Activated gamma-delta T cell treated with anti-CD3 and anti-CD28 coated beads, Interleukin-2, amount 50 U/mL, for 16 hours (primary cell): ENCODE results near the gene MMS19.

ENCODE experiments used
- DNase-seq: peaks from one replicate; pipeline ENCODE4 v3.0.0-alpha.2; 2020; ENCODE audit warnings: low read depth

The MMS19 gene

GRCh38 chr10:97463363-97464132, 34.7 kb downstream of the MMS19 start:
- peak; percentile 20 for DNase-seq

- DNase-seq, result no peak
Observed at GRCh38 chr10:97462309-97462708, 35.9 kb downstream of the MMS19 start.

GRCh38 chr10:97459933-97460332, 38.3 kb downstream of the MMS19 start:
- no peak for DNase-seq

GRCh38 chr10:97459111-97459510, 39.1 kb downstream of the MMS19 start:
- DNase-seq, result no peak

GRCh38 chr10:97456686-97457065, 41.5 kb downstream of the MMS19 start:
- DNase-seq, result no peak

GRCh38 chr10:97456034-97456685, 42.1 kb downstream of the MMS19 start:
- no peak for DNase-seq

- DNase-seq, result no peak
Observed at GRCh38 chr10:97454330-97455036, 43.7 kb downstream of the MMS19 start.

GRCh38 chr10:97452352-97452751, 45.9 kb downstream of the MMS19 start:
- no peak for DNase-seq

GRCh38 chr10:97451605-97452004, 46.6 kb downstream of the MMS19 start:
- DNase-seq, result no peak

- DNase-seq, result no peak
Observed at GRCh38 chr10:97450828-97451227, 47.4 kb downstream of the MMS19 start.

GRCh38 chr10:97445722-97446639, 52.2 kb downstream of the MMS19 start, which contains the start of the genes EXOSC1 and ZDHHC16:
TSS of gene EXOSC1 (minus strand) at chr10:97446006. CDS start at chr10:97445985, 21 bp downstream.
TSS of gene ZDHHC16 (plus strand) at chr10:97446175. CDS start at chr10:97451676, 5,501 bp downstream.
- peak; percentile 87 for DNase-seq

- DNase-seq, result no peak
Observed at GRCh38 chr10:97445357-97445721, 52.9 kb downstream of the MMS19 start.

- DNase-seq, result no peak
Observed at GRCh38 chr10:97444212-97444611, 54.0 kb downstream of the MMS19 start.

GRCh38 chr10:97442277-97442676, 55.9 kb downstream of the MMS19 start:
- no peak for DNase-seq

GRCh38 chr10:97435211-97435610, 63.0 kb downstream of the MMS19 start:
- DNase-seq, result no peak

GRCh38 chr10:97434557-97434956, 63.7 kb downstream of the MMS19 start:
- DNase-seq, result no peak

- no peak for DNase-seq
Observed at GRCh38 chr10:97434055-97434454, 64.2 kb downstream of the MMS19 start.

GRCh38 chr10:97428572-97428981, 69.6 kb downstream of the MMS19 start:
- DNase-seq, result no peak

- DNase-seq, result no peak
Observed at GRCh38 chr10:97427571-97428179, 70.5 kb downstream of the MMS19 start.

GRCh38 chr10:97426776-97427570, 71.2 kb downstream of the MMS19 start:
- DNase-seq, result no peak
